ENCODE data around the gene OCA2. TPM values are rescaled to one million over a fixed set of nuclear protein-coding genes. Genes with fewer than 3 reads are reported as not detected.

OCA2 gene
- polyA plus RNA-seq, 1 donor (not counting 4 experiments of a cell fraction or from before 2014, with no cell fraction given), result 0.05 TPM

GRCh38 chr15:27967541-27967940, 131.6 kb downstream of the OCA2 start:
- DNase-seq (ENCODE audit: low read depth, low spot score) (no peak), FAIRE-seq (no peak)
- Histone ChIP-seq H4K20me1 (ENCODE audit: control insufficient read depth, extremely low read depth, insufficient read depth, low read length) (no peaks in the 10 kb centered on the region), H2AFZ (ENCODE audit: control insufficient read depth, low read length) (no peak overlapping the region), H3K27ac (ENCODE audit: control insufficient read depth, insufficient read depth, low read length) (no peak overlapping the region), H3K9me3 (ENCODE audit: control insufficient read depth, low read depth, low read length) (peaks cover 4% of the 10 kb centered on the region), H3K27me3 (ENCODE audit: control insufficient read depth, extremely low read depth, insufficient read depth, low read length) (no peaks in the 10 kb centered on the region), H3K4me1 (ENCODE audit: control insufficient read depth, extremely low read depth, insufficient read depth, low read length) (no peaks in the 10 kb centered on the region), H3K9ac (ENCODE audit: control insufficient read depth, extremely low read depth, insufficient read depth, low read length) (no peak overlapping the region), H3K4me2 (ENCODE audit: control insufficient read depth, extremely low read depth, insufficient read depth, low read depth, low read length) (no peak overlapping the region), H3K9me1 (ENCODE audit: control insufficient read depth, extremely low read depth, insufficient read depth, low read length) (no peaks in the 10 kb centered on the region), H3K36me3 (ENCODE audit: control insufficient read depth in 2 of 2, extremely low read depth in 1 of 2, insufficient read depth in 2 of 2, low read length in 2 of 2) (no peaks in the 10 kb centered on the region), H3K4me3 (ENCODE audit: control insufficient read depth in 2 of 3, extremely low read depth in 1 of 3, insufficient read depth in 2 of 3, low read depth in 1 of 3, low read length in 3 of 3) (no peak overlapping the region), H3K79me2 (ENCODE audit: control insufficient read depth, insufficient read depth, low read length) (no peaks in the 10 kb centered on the region)
- dilution Hi-C loops (cut with MboI; ENCODE audit: extremely low pct_ligation_motif_present, low sequenced_read_pairs), result no loop called here
- TF ChIP-seq CTCF (optimal IDR thresholded peaks at IDR 0.05 in 1 of 3, IDR thresholded peaks at IDR 0.05 in 1 of 3, conservative IDR thresholded peaks at IDR 0.05 in 1 of 3; ENCODE audit: extremely low read depth in 1 of 3, insufficient read depth in 2 of 3, low read length in 3 of 3), result no peak
- no peak for TF ChIP-seq EZH2 (IDR thresholded peaks at IDR 0.05; ENCODE audit: low read length)

DNA sequence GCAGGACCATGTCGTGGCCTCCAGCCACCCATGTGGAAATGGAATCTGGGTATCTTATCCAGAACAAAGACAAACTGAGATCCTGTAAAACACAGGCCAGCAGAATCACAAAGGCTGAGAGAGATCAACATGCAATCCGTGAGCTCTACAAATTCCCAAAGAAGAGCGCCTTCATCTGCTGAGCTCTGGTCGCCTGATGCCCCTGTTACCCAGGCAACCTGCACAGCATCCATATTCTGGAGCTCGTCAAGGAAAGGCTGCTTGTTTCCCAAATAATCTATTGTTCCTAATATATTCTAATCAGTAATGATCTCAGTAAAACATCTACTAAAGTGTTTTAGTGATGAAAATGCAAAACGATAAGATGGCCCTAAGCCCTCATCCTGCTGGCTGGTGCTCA, 133.6 kb downstream of the OCA2 start:
- FAIRE-seq (no peak), DNase-seq (ENCODE audit: low read depth, low spot score) (no peak)
- Histone ChIP-seq H3K9me3 (ENCODE audit: control insufficient read depth, low read depth, low read length) (peaks cover 2% of the 10 kb centered on the region), H4K20me1 (ENCODE audit: control insufficient read depth, extremely low read depth, insufficient read depth, low read length) (no peaks in the 10 kb centered on the region), H3K4me1 (ENCODE audit: control insufficient read depth, extremely low read depth, insufficient read depth, low read length) (no peaks in the 10 kb centered on the region), H3K9me1 (ENCODE audit: control insufficient read depth, extremely low read depth, insufficient read depth, low read length) (no peaks in the 10 kb centered on the region), H3K27me3 (ENCODE audit: control insufficient read depth, extremely low read depth, insufficient read depth, low read length) (no peaks in the 10 kb centered on the region), H3K36me3 (ENCODE audit: control insufficient read depth in 2 of 2, extremely low read depth in 1 of 2, insufficient read depth in 2 of 2, low read length in 2 of 2) (no peaks in the 10 kb centered on the region), H3K9ac (ENCODE audit: control insufficient read depth, extremely low read depth, insufficient read depth, low read length) (no peak overlapping the region), H2AFZ (ENCODE audit: control insufficient read depth, low read length) (no peak overlapping the region), H3K4me2 (ENCODE audit: control insufficient read depth, extremely low read depth, insufficient read depth, low read depth, low read length) (no peak overlapping the region), H3K27ac (ENCODE audit: control insufficient read depth, insufficient read depth, low read length) (no peak overlapping the region), H3K4me3 (ENCODE audit: control insufficient read depth in 2 of 3, extremely low read depth in 1 of 3, insufficient read depth in 2 of 3, low read depth in 1 of 3, low read length in 3 of 3) (no peak overlapping the region), H3K79me2 (ENCODE audit: control insufficient read depth, insufficient read depth, low read length) (no peaks in the 10 kb centered on the region)
- dilution Hi-C loops (cut with MboI; ENCODE audit: extremely low pct_ligation_motif_present, low sequenced_read_pairs), result no loop called here
- TF ChIP-seq CTCF (optimal IDR thresholded peaks at IDR 0.05 in 1 of 3, IDR thresholded peaks at IDR 0.05 in 1 of 3, conservative IDR thresholded peaks at IDR 0.05 in 1 of 3; ENCODE audit: extremely low read depth in 1 of 3, insufficient read depth in 2 of 3, low read length in 3 of 3), result no peak
